Measurements from ENCODE around the gene MSX1. TPM values are rescaled to one million over a fixed set of nuclear protein-coding genes. Genes with fewer than 3 reads are reported as not detected.

Gene MSX1
- total RNA-seq, 2 experiments from 2014 or later = 0.16 to 0.61 TPM

GRCh38 chr4:4838936-4839810, 20.3 kb upstream of the MSX1 start:
- no peak for TF ChIP-seq CTCF (IDR thresholded peaks at IDR 0.05)
- Mint-ChIP-seq H3K27me3 (peaks cover 9% of the 10 kb centered on the region), H3K4me3 (no peak overlapping the region), H3K4me1 (ENCODE audit: low read depth) (no peaks in the 10 kb centered on the region), H3K27ac (no peak overlapping the region), H3K9me3 (peaks cover 4% of the 10 kb centered on the region), H3K36me3 (ENCODE audit: low read depth) (no peaks in the 10 kb centered on the region)
- ChIA-PET CTCF (no interaction called here), POLR2A (no interaction called here)
- no peak for DNase-seq
- no peak for ATAC-seq
- intact Hi-C loops (cut with micrococcal nuclease) = no loop called here

- Mint-ChIP-seq H3K27me3 (peaks cover 13% of the 10 kb centered on the region), H3K4me1 (ENCODE audit: low read depth) (no peaks in the 10 kb centered on the region), H3K36me3 (ENCODE audit: low read depth) (no peaks in the 10 kb centered on the region), H3K27ac (no peak overlapping the region), H3K9me3 (peaks cover 1% of the 10 kb centered on the region), H3K4me3 (no peak overlapping the region)
- DNase-seq (no peak), ATAC-seq (no peak)
- intact Hi-C loops (cut with micrococcal nuclease) = no loop called here
- CTCF ChIA-PET = no interaction called here
- no peak for TF ChIP-seq CTCF (IDR thresholded peaks at IDR 0.05)
- POLR2A ChIA-PET = no interaction called here
Measured at GRCh38 chr4:4840351-4840750, 19.1 kb upstream of the MSX1 start.

- Mint-ChIP-seq H3K4me3 (no peak overlapping the region), H3K36me3 (ENCODE audit: low read depth) (no peaks in the 10 kb centered on the region), H3K4me1 (ENCODE audit: low read depth) (no peaks in the 10 kb centered on the region), H3K27ac (no peak overlapping the region), H3K27me3 (peaks cover 13% of the 10 kb centered on the region), H3K9me3 (peaks cover under 1% of the 10 kb centered on the region)
- intact Hi-C loops (cut with micrococcal nuclease) = no loop called here
- DNase-seq (no peak), ATAC-seq (no peak)
- ChIA-PET CTCF (no interaction called here), POLR2A (no interaction called here)
- no peak for TF ChIP-seq CTCF (IDR thresholded peaks at IDR 0.05)
Measured at GRCh38 chr4:4841156-4841555, 18.3 kb upstream of the MSX1 start.

- CTCF ChIA-PET = no interaction called here
- intact Hi-C loops (cut with micrococcal nuclease) = no loop called here
- TF ChIP-seq CTCF (IDR thresholded peaks at IDR 0.05) = no peak
- Mint-ChIP-seq H3K4me1 (ENCODE audit: low read depth) (no peaks in the 10 kb centered on the region), H3K27me3 (peaks cover 18% of the 10 kb centered on the region), H3K27ac (no peak overlapping the region), H3K4me3 (no peak overlapping the region), H3K9me3 (no peaks in the 10 kb centered on the region), H3K36me3 (ENCODE audit: low read depth) (no peaks in the 10 kb centered on the region)
- ATAC-seq (no peak), DNase-seq (no peak)
- POLR2A ChIA-PET = no interaction called here
Measured at GRCh38 chr4:4842476-4843441, 16.7 kb upstream of the MSX1 start.

Data from activated CD8-positive, alpha-beta T cell treated with anti-CD3 and anti-CD28 coated beads for 36 hours (primary cell).